GM19239 (cell line): Measurements from ENCODE around the gene FYN.
A peak's percentile ranks its signal among the peaks of the same experiment; 100 is the strongest.
"Not testable (repeated sequence)": the region's sequence is repeated elsewhere in the genome, so short reads cannot be mapped to it uniquely, and the experiment has no call there.

Source experiments
- DNase-seq: peaks from one replicate; pipeline ENCODE4 v3.0.0; 2011; ENCODE audit warnings: low spot score; ENCODE audit not compliant: insufficient read length
- FAIRE-seq: peaks from 2 replicates; lab custom pipeline; 2011; peaks lifted over from hg19 to GRCh38; lab: Jason Lieb, UNC

FYN gene

GRCh38 chr6:111658462-111659154 lies 214.6 kb downstream of the FYN start:
- DNase-seq, result no peak
- FAIRE-seq, result no peak

DNA sequence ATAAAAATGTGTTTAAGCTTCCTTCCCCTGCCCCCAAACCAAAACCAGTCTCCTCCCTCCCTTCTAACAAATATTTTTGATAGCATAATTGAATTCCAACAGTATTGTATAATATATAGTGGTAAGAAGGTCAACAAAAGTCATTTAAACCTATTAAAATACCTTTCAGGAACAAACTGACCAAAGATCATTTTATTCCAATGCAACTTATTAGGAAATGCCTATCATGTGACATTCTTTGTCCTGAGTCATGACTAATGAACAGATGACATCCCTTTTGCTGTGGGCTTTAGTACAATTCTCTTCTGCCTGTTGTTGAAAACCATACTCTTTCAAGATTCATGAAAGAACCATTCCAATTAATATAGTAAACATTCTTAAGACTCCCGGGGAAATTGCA lies 216.1 kb downstream of the FYN start:
- FAIRE-seq, result no peak
- DNase-seq, result no peak

- FAIRE-seq, result no peak
Measured at GRCh38 chr6:111653979-111654378, 219.3 kb downstream of the FYN start.

GRCh38 chr6:111653434-111653833 lies 219.8 kb downstream of the FYN start:
- DNase-seq (no peak), FAIRE-seq (no peak)

More at GRCh38 chr6:111653979-111654378, 219.3 kb downstream of the FYN start:
- DNase-seq, result no peak

GRCh38 chr6:111652156-111652555 lies 221.1 kb downstream of the FYN start:
- no peak for FAIRE-seq
- no peak for DNase-seq

DNA sequence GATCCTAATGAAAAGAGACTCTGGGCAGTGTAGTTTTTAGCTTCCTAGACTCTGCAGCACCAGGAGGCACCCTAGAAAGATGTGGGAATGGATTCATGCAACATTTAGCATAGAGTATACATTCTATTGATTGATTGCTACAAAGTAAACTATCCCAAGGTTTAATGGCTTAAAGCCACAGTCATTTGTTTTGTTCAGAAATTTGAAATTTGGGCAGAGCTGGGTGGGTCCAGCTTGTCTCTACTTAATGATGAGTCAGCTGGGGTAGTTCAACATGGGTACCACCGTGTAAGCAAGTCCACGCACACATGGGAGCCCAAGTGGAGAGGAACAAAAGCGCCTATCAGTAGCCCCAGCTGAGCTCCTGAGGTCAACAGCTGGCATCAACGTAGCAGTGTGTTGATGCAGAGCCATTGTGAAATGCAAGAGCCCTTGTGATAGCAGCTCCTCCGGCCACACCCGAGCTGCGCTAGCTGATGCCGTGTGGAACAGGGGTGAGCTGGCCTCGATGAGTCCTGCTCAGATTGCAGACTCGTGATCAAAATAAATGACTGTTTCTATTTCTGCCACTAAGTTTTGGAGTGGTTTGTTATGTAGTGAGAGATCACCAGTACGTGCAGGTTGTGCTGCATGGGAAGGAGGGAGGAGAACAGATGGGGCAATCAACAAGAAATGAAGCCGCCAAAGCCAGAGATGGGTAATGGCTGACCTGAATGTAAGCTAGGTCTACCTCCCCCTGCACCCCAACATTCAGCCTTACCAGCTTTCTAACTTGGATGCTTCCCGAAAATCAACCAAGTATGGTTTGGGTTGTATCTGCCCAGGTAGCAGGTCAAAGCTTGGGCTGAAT lies 221.8 kb downstream of the FYN start:
- FAIRE-seq (no peak), DNase-seq (no peak)

GRCh38 chr6:111650049-111650448 lies 223.2 kb downstream of the FYN start:
- DNase-seq (no peak), FAIRE-seq (no peak)

DNA sequence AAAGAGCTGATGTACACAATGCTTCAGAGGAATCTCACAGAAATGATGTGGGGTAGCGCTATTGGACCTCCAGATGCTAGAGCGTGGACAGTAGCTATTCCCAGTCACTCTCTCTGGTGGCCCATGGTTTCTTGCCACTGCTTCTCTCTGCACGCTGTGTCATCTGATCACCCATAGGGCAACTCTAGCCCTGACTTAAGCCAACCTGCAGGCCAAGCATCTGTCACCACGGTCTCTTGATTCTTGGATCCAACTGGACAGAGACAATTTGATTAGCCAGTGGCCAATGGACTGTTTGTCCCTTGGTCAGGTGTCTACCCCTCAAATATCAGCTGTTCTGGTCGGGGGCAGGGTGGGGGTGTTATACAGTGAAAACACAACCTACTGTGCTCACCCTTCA lies 225.2 kb downstream of the FYN start:
- no peak for FAIRE-seq

GRCh38 chr6:111646942-111647341 lies 226.3 kb downstream of the FYN start:
- DNase-seq (no peak), FAIRE-seq (no peak)

More for the DNA sequence above, 225.2 kb downstream of the FYN start:
- DNase-seq, result no peak

DNA sequence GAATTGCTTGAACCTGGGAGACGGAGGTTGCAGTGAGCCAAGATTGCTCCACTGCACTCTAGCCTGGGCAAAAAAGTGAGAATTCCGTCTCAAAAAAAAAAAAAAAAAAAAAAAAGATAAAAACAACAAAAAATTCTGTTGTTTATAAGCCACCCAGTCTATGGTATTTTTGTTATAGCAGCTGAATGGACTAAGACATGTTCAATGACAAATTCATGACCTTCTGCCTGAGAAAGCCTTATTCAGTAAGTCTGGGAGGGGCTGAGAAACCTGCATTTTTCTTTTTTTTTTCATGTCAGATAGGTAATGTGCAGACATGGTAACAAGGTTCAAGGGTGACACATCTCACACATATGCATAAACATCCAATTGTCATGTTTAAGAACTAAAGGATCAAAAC lies 227.2 kb downstream of the FYN start:
- DNase-seq (no peak), FAIRE-seq (no peak)

GRCh38 chr6:111644893-111645430 lies 228.3 kb downstream of the FYN start:
- DNase-seq, result no peak
- FAIRE-seq, result no peak

DNA sequence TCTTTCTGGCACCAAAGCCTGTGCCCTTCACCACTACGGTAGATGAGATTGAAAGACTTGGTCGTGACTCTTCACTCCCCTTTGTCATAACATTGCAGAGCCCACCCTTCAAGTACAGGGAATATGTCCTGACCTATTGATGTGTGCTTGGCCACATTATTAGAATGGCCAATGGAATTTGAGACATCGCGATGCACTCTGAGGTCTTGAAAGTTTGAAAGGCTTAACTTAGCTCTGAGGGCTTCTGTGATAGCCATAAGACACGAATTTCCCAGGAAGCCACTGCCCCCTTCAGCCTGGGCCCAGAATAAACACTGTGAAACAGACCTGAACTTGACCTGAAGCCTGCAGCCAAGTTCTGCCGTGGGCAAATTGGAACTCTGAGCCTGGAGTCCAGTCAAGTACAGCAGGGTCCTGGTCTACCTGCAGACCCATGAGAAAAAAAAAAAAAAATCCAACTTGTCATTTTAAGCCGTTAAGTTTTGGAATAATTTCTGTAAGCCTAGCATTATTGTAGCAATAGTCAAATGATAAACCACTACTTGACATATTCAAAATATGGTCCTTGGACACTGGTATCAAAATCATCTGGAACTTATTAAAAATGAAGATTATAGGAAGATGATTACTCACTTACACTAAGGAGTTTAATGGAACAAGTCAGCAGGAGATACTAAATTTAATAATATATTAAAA lies 230.6 kb downstream of the FYN start:
- FAIRE-seq (peak; percentile 8), DNase-seq (no peak)

GRCh38 chr6:111639266-111639665 lies 234.0 kb downstream of the FYN start:
- FAIRE-seq, result no peak

DNA sequence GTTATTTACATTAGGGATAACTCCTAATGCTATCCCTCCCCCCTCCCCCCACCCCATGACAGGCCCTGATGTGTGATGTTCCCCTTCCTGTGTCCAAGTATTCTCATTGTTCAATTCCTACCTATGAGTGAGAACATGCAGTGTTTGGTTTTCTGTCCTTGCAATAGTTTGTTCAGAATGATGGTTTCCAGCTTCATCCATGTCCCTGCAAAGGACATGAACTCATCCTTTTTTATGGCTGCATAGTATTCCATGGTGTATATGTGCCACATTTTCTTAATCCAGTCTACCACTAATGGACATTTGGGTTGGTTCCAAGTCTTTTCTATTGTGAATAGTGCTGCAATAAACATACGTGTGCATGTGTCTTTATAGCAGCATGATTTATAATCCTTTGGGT lies 238.3 kb downstream of the FYN start:
- not testable (repeated sequence) for FAIRE-seq, DNase-seq

More at GRCh38 chr6:111639266-111639665, 234.0 kb downstream of the FYN start:
- DNase-seq, result no peak

- DNase-seq (no peak), FAIRE-seq (no peak)
Measured at GRCh38 chr6:111633822-111634221, 239.4 kb downstream of the FYN start.

DNA sequence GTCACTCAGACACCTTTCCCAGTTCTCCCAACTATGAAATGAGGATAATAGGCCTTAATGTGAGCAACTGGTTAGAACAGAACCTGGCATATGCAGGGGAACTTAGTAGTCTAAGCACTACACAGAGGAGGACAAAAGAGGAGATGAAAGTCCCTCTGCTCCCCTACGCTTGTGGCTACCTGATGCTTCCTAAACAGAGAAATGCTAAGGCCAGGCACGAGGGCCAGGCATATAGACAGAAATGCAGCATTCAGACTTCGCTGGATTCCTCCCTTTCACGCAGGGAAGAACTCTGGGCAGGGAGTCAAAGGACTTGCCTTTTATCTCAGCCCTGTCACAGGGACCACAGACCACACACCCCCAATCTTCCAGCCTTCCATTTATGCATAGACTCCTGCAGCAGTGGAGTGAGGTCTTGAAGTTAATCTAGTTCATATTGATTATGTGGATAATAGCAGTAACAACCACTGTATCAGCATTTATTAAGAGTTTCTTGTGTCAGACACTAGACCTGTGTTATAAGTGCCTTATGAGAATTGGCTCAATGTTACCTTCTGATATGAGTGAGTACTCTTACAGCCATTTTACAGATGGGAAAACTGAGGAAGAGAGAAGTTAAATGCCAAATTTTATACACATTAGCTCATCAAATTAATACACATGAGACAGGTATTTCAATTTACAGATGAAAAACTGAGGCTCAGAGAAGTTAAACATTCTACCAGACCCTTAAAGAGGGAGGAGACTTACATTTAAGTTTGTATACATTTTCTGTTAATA lies 240.6 kb downstream of the FYN start:
- DNase-seq, result no peak
- no peak for FAIRE-seq

DNA sequence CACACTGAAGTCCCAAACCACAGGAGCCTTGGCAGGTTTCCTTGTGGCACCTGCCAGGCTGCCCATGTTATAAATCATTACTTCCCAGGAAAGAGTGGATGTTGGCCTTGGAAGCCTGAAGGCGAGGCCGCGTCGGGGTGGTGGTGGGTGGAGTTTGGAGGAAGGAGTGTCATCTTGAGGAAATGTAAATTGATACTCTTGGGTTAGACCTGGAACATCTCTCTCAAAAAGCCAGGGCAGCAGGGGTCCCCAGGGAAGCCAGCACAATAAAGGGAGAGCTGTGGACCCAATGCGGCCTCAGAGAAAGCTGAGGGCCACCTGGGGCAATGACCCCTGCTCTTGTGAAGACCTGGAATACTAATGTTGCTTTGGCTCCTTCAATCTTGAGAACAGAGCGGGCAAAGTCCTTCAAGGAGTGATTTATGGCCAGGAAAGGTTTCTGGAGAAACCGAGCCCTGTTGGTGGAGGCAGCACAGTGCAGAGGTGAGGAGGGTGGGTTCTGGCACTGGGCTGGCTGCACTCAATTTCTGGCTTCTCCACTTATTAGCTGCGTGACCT lies 241.3 kb downstream of the FYN start:
- FAIRE-seq, result no peak
- DNase-seq, result no peak

DNA sequence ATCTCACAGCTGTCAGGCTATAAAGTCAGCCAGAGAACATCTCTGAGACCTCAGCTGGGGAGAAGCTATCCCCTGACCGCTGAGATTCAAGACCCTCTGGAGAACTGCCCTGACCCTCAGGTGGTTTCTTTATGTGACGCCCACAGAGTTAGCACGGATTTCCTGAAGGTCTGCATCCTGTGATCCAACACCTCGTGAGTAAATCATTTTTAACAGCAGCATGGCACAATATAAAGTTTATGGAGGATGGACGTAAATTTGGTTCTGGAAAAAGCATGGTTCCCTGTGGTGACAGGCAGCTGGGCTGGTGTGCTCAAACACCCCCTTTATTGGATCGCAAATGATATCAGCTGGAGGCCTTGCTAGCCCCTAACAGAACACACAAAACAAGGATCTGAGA lies 242.2 kb downstream of the FYN start:
- FAIRE-seq, result no peak

GRCh38 chr6:111628142-111628850 lies 245.0 kb downstream of the FYN start:
- no peak for FAIRE-seq
- no peak for DNase-seq

More for the DNA sequence above, 242.2 kb downstream of the FYN start:
- no peak for DNase-seq
